ENCODE data around the gene DUSP19. TPM values are rescaled to one million over a fixed set of nuclear protein-coding genes. Genes with fewer than 3 reads are reported as not detected.

The DUSP19 gene
- total RNA-seq, 2 donors from 2014 or later = 0.60 to 1.6 TPM

GRCh38 chr2:183081911-183082310 lies 3.4 kb downstream of the DUSP19 start:
- ATAC-seq (no peak), DNase-seq (no peak)
- Mint-ChIP-seq H3K4me3 (no peak overlapping the region), H3K27me3 (no peaks in the 10 kb centered on the region), H3K36me3 (ENCODE audit: low read depth) (peaks cover 2% of the 10 kb centered on the region), H3K27ac (no peak overlapping the region), H3K4me1 (peaks cover 14% of the 10 kb centered on the region)
- H3K9me3 ChIP-seq (ENCODE audit: control insufficient read depth, low read length, poor library complexity, severe bottlenecking) = no peaks in the 10 kb centered on the region

- ATAC-seq = no peak
- no peak overlapping the region for H3K27ac Mint-ChIP-seq
Measured at GRCh38 chr2:183088061-183088460, 9.5 kb downstream of the DUSP19 start.

GRCh38 chr2:183089192-183089851 lies 10.8 kb downstream of the DUSP19 start:
- no peak for DNase-seq
- no peak overlapping the region for H3K27ac Mint-ChIP-seq

More at GRCh38 chr2:183088061-183088460, 9.5 kb downstream of the DUSP19 start:
- H3K4me3 Mint-ChIP-seq = no peak overlapping the region
- peaks cover 2% of the 10 kb centered on the region for H3K36me3 Mint-ChIP-seq (ENCODE audit: low read depth)
- no peaks in the 10 kb centered on the region for H3K9me3 ChIP-seq (ENCODE audit: control insufficient read depth, low read length, poor library complexity, severe bottlenecking)
- no peak for DNase-seq
- H3K27me3 Mint-ChIP-seq = no peaks in the 10 kb centered on the region
- H3K4me1 Mint-ChIP-seq = peaks cover 2% of the 10 kb centered on the region

GRCh38 chr2:183091318-183091953 lies 12.9 kb downstream of the DUSP19 start:
- ATAC-seq (no peak), DNase-seq (no peak)
- no peaks in the 10 kb centered on the region for H3K9me3 ChIP-seq (ENCODE audit: control insufficient read depth, low read length, poor library complexity, severe bottlenecking)
- Mint-ChIP-seq H3K4me1 (peaks cover 2% of the 10 kb centered on the region), H3K4me3 (no peak overlapping the region), H3K36me3 (ENCODE audit: low read depth) (peaks cover 2% of the 10 kb centered on the region), H3K27ac (no peak overlapping the region), H3K27me3 (no peaks in the 10 kb centered on the region)

More at GRCh38 chr2:183089192-183089851, 10.8 kb downstream of the DUSP19 start:
- no peaks in the 10 kb centered on the region for H3K27me3 Mint-ChIP-seq
- H3K9me3 ChIP-seq (ENCODE audit: control insufficient read depth, low read length, poor library complexity, severe bottlenecking) = no peaks in the 10 kb centered on the region
- H3K36me3 Mint-ChIP-seq (ENCODE audit: low read depth) = peaks cover 2% of the 10 kb centered on the region
- H3K4me1 Mint-ChIP-seq = peaks cover 2% of the 10 kb centered on the region
- H3K4me3 Mint-ChIP-seq = no peak overlapping the region
- ATAC-seq = no peak

- ATAC-seq = no peak
- no peaks in the 10 kb centered on the region for H3K27me3 Mint-ChIP-seq
- peaks cover 2% of the 10 kb centered on the region for H3K36me3 Mint-ChIP-seq (ENCODE audit: low read depth)
- no peak for DNase-seq
- H3K27ac Mint-ChIP-seq = no peak overlapping the region
- no peak overlapping the region for H3K4me3 Mint-ChIP-seq
- peaks cover 2% of the 10 kb centered on the region for H3K4me1 Mint-ChIP-seq
- no peaks in the 10 kb centered on the region for H3K9me3 ChIP-seq (ENCODE audit: control insufficient read depth, low read length, poor library complexity, severe bottlenecking)
Measured at GRCh38 chr2:183091954-183092345, 13.4 kb downstream of the DUSP19 start.

- Mint-ChIP-seq H3K4me1 (no peaks in the 10 kb centered on the region), H3K4me3 (no peak overlapping the region), H3K27ac (no peak overlapping the region), H3K36me3 (ENCODE audit: low read depth) (no peaks in the 10 kb centered on the region), H3K27me3 (no peaks in the 10 kb centered on the region)
- DNase-seq (no peak), ATAC-seq (no peak)
- H3K9me3 ChIP-seq (ENCODE audit: control insufficient read depth, low read length, poor library complexity, severe bottlenecking) = no peaks in the 10 kb centered on the region
Measured at GRCh38 chr2:183093857-183094657, 15.5 kb downstream of the DUSP19 start.

- H3K4me1 Mint-ChIP-seq = no peaks in the 10 kb centered on the region
- H3K4me3 Mint-ChIP-seq = no peak overlapping the region
- no peak overlapping the region for H3K27ac Mint-ChIP-seq
- H3K27me3 Mint-ChIP-seq = peaks cover 23% of the 10 kb centered on the region
- ATAC-seq (no peak), DNase-seq (no peak)
- no peaks in the 10 kb centered on the region for H3K36me3 Mint-ChIP-seq (ENCODE audit: low read depth)
- H3K9me3 ChIP-seq (ENCODE audit: control insufficient read depth, low read length, poor library complexity, severe bottlenecking) = no peaks in the 10 kb centered on the region
Measured at GRCh38 chr2:183105402-183106134, 27.0 kb downstream of the DUSP19 start.

GRCh38 chr2:183112577-183112976 lies 34.0 kb downstream of the DUSP19 start:
- Mint-ChIP-seq H3K27me3 (peaks cover 18% of the 10 kb centered on the region), H3K36me3 (ENCODE audit: low read depth) (no peaks in the 10 kb centered on the region), H3K4me3 (no peak overlapping the region), H3K27ac (no peak overlapping the region), H3K4me1 (peaks cover 3% of the 10 kb centered on the region)
- no peak for ATAC-seq
- DNase-seq = no peak
- H3K9me3 ChIP-seq (ENCODE audit: control insufficient read depth, low read length, poor library complexity, severe bottlenecking) = no peaks in the 10 kb centered on the region

- Mint-ChIP-seq H3K36me3 (ENCODE audit: low read depth) (no peaks in the 10 kb centered on the region), H3K27ac (no peak overlapping the region), H3K27me3 (peaks cover 27% of the 10 kb centered on the region), H3K4me3 (no peak overlapping the region), H3K4me1 (peaks cover 3% of the 10 kb centered on the region)
- no peaks in the 10 kb centered on the region for H3K9me3 ChIP-seq (ENCODE audit: control insufficient read depth, low read length, poor library complexity, severe bottlenecking)
- no peak for ATAC-seq
- no peak for DNase-seq
Measured at GRCh38 chr2:183113630-183114029, 35.1 kb downstream of the DUSP19 start.

- no peak overlapping the region for H3K27ac Mint-ChIP-seq
- peaks cover 49% of the 10 kb centered on the region for H3K27me3 Mint-ChIP-seq
- DNase-seq = no peak
- H3K36me3 Mint-ChIP-seq (ENCODE audit: low read depth) = peaks cover 10% of the 10 kb centered on the region
- no peak overlapping the region for H3K4me3 Mint-ChIP-seq
- peaks cover 3% of the 10 kb centered on the region for H3K4me1 Mint-ChIP-seq
- no peaks in the 10 kb centered on the region for H3K9me3 ChIP-seq (ENCODE audit: control insufficient read depth, low read length, poor library complexity, severe bottlenecking)
- no peak for ATAC-seq
Measured at GRCh38 chr2:183117226-183117625, 38.7 kb downstream of the DUSP19 start.

- Mint-ChIP-seq H3K4me1 (peaks cover 16% of the 10 kb centered on the region), H3K27ac (peak overlapping the region; percentile 94), H3K27me3 (peaks cover 30% of the 10 kb centered on the region), H3K4me3 (peak overlapping the region; percentile 92), H3K36me3 (ENCODE audit: low read depth) (peaks cover 10% of the 10 kb centered on the region)
- H3K9me3 ChIP-seq (ENCODE audit: control insufficient read depth, low read length, poor library complexity, severe bottlenecking) = no peaks in the 10 kb centered on the region
- DNase-seq (no peak), ATAC-seq (no peak)
Measured at GRCh38 chr2:183123117-183123958, 44.8 kb downstream of the DUSP19 start.

GRCh38 chr2:183123959-183124221 lies 45.3 kb downstream of the DUSP19 start:
- Mint-ChIP-seq H3K27me3 (peaks cover 25% of the 10 kb centered on the region), H3K36me3 (ENCODE audit: low read depth) (peaks cover 11% of the 10 kb centered on the region), H3K27ac (peak overlapping the region; percentile 94), H3K4me3 (peak overlapping the region; percentile 92), H3K4me1 (peaks cover 18% of the 10 kb centered on the region)
- H3K9me3 ChIP-seq (ENCODE audit: control insufficient read depth, low read length, poor library complexity, severe bottlenecking) = no peaks in the 10 kb centered on the region
- ATAC-seq (peak; percentile 32), DNase-seq (no peak)

All from T-helper 17 cell (primary cell).